ENCODE results near the gene TBCEL. TPM values are rescaled to one million over a fixed set of nuclear protein-coding genes. Genes with fewer than 3 reads are reported as not detected.

The TBCEL gene
- total RNA-seq, 4 donors from 2014 or later = 3.9 to 28.6 (median 7.4) TPM

DNA sequence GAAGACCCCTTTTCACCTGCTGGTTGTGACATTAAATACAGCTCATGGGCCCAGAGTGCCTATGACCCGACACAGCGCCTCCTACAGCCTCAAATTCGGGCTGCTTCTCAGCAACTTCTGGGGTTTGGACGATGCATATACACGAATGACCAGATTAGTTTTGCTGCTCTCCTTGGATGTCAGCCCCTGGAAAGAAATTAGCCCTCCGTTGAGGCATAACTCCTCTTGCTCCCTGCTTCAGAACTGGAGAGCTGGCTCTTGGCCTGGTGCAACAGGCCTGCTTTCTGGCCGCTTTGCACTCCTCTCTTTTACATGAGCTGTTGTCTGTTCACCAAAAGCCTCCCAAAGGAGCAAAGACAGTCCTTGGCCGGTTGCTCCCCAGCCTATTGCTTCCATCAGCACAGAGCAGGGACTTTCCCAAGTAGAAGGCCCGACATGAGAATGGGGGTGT, 80.4 kb downstream of the TBCEL start:
- Histone ChIP-seq H3K36me3 (no peaks in the 10 kb centered on the region), H3K9me3 (no peaks in the 10 kb centered on the region), H3K4me1 (peaks cover 0 to 20% (median 0%) of the 10 kb centered on the region in 3 donors), H3K27ac (peak overlapping the region in 1 of 4 donors; percentile 22), H3K4me3 (no peak overlapping the region), H3K27me3 (no peaks in the 10 kb centered on the region)
- 64 to 87% methylated on average over 7 to 9 of the region's 9 CpGs for WGBS, 2 donors
- DNase-seq = no peak
- no peak for TF ChIP-seq POLR2A (IDR thresholded peaks at IDR 0.05)
- TF ChIP-seq, protein P1, sequence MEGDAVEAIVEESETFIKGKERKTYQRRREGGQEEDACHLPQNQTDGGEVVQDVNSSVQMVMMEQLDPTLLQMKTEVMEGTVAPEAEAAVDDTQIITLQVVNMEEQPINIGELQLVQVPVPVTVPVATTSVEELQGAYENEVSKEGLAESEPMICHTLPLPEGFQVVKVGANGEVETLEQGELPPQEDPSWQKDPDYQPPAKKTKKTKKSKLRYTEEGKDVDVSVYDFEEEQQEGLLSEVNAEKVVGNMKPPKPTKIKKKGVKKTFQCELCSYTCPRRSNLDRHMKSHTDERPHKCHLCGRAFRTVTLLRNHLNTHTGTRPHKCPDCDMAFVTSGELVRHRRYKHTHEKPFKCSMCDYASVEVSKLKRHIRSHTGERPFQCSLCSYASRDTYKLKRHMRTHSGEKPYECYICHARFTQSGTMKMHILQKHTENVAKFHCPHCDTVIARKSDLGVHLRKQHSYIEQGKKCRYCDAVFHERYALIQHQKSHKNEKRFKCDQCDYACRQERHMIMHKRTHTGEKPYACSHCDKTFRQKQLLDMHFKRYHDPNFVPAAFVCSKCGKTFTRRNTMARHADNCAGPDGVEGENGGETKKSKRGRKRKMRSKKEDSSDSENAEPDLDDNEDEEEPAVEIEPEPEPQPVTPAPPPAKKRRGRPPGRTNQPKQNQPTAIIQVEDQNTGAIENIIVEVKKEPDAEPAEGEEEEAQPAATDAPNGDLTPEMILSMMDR (IDR thresholded peaks at IDR 0.05) = no peak
- intact Hi-C loops (cut with DNase I) = no loop called here

DNA sequence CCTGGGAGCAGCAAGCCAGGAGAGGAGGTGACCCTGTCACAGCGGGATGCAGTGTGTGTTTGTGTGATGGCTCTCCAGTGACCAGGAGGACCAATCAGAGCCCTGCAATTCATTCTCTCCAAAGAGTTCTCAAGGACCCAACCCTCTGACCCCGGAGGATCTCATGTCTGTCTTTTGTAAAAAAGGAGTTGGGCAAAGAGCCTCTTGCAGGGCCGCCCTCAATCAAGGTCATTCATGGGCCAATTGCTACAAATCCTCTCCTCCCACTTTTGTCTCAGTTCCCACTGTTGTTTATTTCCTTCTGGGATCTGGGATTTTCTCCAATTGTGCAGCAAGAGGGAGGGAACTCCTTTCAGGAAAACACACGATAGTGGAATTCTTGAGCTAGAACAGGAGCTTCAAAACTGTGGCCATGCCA, 81.2 kb downstream of the TBCEL start:
- no peak for DNase-seq
- H3K27me3 ChIP-seq = no peaks in the 10 kb centered on the region
- no peaks in the 10 kb centered on the region for H3K36me3 ChIP-seq
- TF ChIP-seq, protein P1 (IDR thresholded peaks at IDR 0.05) = no peak
- no peak for TF ChIP-seq POLR2A (IDR thresholded peaks at IDR 0.05)
- intact Hi-C loops (cut with DNase I) = no loop called here
- peaks cover 0 to 20% (median 0%) of the 10 kb centered on the region in 3 donors for H3K4me1 ChIP-seq
- 30 to 52% methylated on average over 2 to 4 of the region's 4 CpGs for WGBS, 2 donors
- H3K27ac ChIP-seq = peak overlapping the region in 1 of 4 donors; percentile 22
- H3K9me3 ChIP-seq = no peaks in the 10 kb centered on the region
- no peak overlapping the region for H3K4me3 ChIP-seq

GRCh38 chr11:121105481-121106195, 81.7 kb downstream of the TBCEL start:
- WGBS, 2 donors = 81% methylated on average over 6 of the region's 6 CpGs
- intact Hi-C loops (cut with DNase I) = no loop called here

GRCh38 chr11:121106812-121107211, 82.9 kb downstream of the TBCEL start:
- peaks cover 0 to 9% (median 0%) of the 10 kb centered on the region in 4 donors for H3K27me3 ChIP-seq
- peaks cover 0 to 20% (median 0%) of the 10 kb centered on the region in 3 donors for H3K4me1 ChIP-seq
- H3K36me3 ChIP-seq = no peaks in the 10 kb centered on the region
- no peak for DNase-seq
- H3K4me3 ChIP-seq = no peak overlapping the region
- intact Hi-C loops (cut with DNase I) = no loop called here
- TF ChIP-seq POLR2A (IDR thresholded peaks at IDR 0.05) = no peak
- TF ChIP-seq, protein P1 (IDR thresholded peaks at IDR 0.05) = no peak
- 64 to 66% methylated on average over 5 of the region's 5 CpGs for WGBS, 2 donors
- no peak overlapping the region for H3K27ac ChIP-seq
- H3K9me3 ChIP-seq = no peaks in the 10 kb centered on the region

More at GRCh38 chr11:121105481-121106195, 81.7 kb downstream of the TBCEL start:
- H3K9me3 ChIP-seq = no peaks in the 10 kb centered on the region
- no peak overlapping the region for H3K4me3 ChIP-seq
- H3K27me3 ChIP-seq = no peaks in the 10 kb centered on the region
- no peak for TF ChIP-seq POLR2A (IDR thresholded peaks at IDR 0.05)
- no peak for DNase-seq
- H3K4me1 ChIP-seq = peaks cover 0 to 20% (median 0%) of the 10 kb centered on the region in 3 donors
- peak overlapping the region in 2 of 4 donors; percentile 3 to 37 for H3K27ac ChIP-seq
- no peaks in the 10 kb centered on the region for H3K36me3 ChIP-seq

DNA sequence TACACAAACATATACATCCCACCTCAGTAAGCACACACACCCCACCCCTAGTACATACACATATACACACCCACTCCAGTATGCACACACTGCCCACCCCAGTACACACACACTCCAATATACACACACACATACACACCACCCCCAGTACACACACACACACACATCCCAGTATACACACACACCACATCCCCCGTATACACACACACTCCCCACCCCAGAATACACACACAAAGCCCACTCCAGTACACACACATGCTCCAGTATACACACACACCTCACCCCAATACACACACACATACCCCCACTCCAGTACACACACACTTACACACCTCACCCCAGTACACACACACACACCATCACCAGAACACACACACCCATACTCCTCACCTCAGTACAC, 84.5 kb downstream of the TBCEL start:
- H3K36me3 ChIP-seq = no peaks in the 10 kb centered on the region
- 33 to 100% methylated on average over 1 of the region's 1 CpG for WGBS, 2 donors
- peaks cover 0 to 27% (median 0%) of the 10 kb centered on the region in 3 donors for H3K4me1 ChIP-seq
- intact Hi-C loops (cut with DNase I) = no loop called here
- no peak overlapping the region for H3K27ac ChIP-seq
- H3K27me3 ChIP-seq = peaks cover 0 to 20% (median 0%) of the 10 kb centered on the region in 4 donors
- H3K9me3 ChIP-seq = no peaks in the 10 kb centered on the region
- TF ChIP-seq POLR2A (IDR thresholded peaks at IDR 0.05) = no peak
- TF ChIP-seq, protein P1 (IDR thresholded peaks at IDR 0.05) = no peak
- no peak overlapping the region for H3K4me3 ChIP-seq
- DNase-seq = no peak
